Stimulated activated CD8-positive, alpha-beta memory T cell treated with anti-CD3 and anti-CD28 coated beads, Interleukin-4, amount 100 ng/mL, for 48 hours (primary cell): ENCODE measurements around the gene PDCD4.
"Not testable (repeated sequence)": the region's sequence is repeated elsewhere in the genome, so short reads cannot be mapped to it uniquely, and the experiment has no call there.

Experiments
- DNase-seq: peaks from one replicate; pipeline ENCODE4 v3.0.0-alpha.2; 2020

PDCD4 gene

GRCh38 chr10:110887560-110887959 is 15.8 kb downstream of the PDCD4 start:
- no peak for DNase-seq

- DNase-seq: no peak
Observed at GRCh38 chr10:110892602-110893288, 21.0 kb downstream of the PDCD4 start.

- no peak for DNase-seq
Observed at GRCh38 chr10:110893559-110894179, 21.9 kb downstream of the PDCD4 start.

DNA sequence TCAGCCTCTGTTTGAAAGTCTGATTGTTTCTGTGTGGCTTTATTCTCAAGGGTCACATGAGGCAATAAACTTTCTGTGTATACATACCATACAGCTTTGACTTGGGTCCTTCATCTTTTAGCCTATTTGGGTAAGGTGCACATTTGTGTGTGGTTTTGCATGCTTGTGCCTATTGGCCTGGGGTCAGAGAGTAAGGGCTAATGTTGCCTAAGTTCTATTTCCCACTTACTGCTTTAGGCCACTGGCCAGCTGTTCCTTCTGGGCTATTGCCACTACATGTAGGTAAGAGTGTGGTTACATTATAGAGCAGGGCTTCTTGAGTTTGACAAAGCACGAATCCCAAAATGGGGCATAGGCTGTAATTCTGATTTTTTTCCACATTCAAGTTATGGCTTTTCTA is 25.5 kb downstream of the PDCD4 start:
- DNase-seq: no peak

GRCh38 chr10:110898391-110898790 is 26.7 kb downstream of the PDCD4 start:
- no peak for DNase-seq

DNA sequence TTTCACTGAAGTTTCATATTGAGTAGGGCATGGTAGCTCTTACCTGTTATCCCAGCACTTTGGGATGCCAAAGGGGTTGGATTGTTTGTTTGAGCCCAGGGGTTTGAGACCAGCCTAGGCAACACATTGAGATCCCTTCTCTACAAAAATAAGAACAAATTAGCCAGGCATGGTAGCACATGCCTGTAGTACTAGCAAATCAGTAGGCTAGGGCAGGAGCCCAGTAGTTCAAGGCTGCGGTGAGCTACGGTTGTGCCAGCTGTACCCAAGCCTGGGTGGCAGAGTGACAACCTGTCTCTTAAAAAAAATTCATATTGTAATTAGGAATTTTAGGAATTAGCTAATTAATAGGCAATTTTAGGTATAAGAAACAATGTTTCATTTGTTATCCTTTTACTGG is 29.3 kb downstream of the PDCD4 start:
- no peak for DNase-seq

DNA sequence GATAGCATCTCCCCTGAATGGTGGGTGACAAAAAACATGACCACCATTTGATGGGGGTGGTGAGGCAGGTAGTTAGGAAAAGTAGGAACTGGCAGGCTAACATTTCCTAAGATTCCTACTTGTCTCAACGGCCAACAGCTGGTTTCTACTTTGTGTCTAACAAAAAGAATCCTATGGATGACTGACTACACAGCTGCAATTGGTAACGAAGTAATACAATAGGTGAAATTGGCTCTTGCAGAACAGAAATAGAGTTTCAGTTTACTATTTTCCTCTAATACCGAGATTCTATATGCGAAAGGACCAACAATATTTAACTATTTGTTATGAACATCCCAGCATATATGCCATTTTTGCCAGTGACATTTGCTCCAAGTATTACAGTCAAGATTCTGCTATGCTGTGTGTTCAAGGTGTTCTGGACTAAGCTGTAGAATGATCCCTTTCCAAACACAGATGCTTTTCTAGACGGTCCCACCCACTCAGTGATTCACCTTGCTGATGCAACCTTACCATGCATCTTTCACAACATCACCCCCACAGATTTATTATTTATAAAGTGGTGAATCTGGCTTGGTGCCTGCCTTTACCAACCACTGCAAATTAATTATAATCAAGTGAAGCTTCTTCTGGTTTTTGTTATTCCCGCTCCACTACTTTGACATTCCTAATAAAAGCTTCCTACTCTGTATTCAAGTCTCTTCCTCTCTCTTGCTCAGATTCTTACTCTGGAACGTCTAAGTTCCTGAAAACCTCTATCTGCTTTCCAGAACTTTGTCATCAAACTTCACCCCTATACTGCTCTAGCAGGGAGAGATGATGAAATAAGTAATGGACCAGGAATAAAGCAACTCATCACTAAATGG is 30.5 kb downstream of the PDCD4 start:
- peak; percentile 59 for DNase-seq

GRCh38 chr10:110903280-110904278 is 31.9 kb downstream of the PDCD4 start:
- no peak for DNase-seq

DNA sequence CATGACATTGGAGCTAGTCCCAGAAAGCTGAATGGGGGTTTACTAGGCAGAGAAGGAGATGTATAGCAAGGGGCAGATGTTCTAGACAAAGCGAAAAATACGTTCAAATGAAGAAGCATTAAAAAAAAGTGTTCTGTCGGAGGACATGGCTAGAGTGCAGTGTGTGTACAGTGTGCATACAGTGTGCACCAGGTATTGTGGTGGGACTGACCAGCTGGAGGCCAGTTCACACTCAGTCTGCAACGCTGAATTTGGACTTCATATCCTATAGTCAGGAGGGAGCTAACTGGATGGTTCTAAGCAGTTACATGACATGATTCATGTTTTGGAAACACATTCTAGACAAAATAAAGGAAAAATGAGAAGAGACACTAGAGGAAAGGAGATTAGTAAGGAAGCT is 38.4 kb downstream of the PDCD4 start:
- DNase-seq: no peak

DNA sequence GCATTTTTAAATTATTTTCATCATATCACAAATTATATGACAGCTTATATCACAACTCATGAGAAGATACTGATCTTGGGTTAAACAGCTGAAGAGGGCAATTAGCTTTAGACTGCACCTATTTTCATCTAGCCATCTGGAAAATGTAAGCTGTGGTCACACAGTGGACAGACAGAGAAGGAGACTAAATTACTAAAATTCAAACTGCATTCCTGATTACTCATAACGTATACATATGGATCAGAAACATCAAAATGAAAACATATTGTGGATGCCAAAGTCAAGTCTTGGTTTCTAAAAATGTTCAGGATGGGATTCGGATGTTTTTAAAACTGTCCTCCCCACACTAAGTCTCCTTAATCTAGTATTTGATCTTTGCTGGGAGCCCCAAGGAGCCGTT is 40.6 kb downstream of the PDCD4 start:
- no peak for DNase-seq

GRCh38 chr10:110914431-110914830 is 42.7 kb downstream of the PDCD4 start:
- DNase-seq: no peak

- DNase-seq: no peak
Observed at GRCh38 chr10:110915035-110915434, 43.3 kb downstream of the PDCD4 start.

- not testable (repeated sequence) for DNase-seq
Observed at GRCh38 chr10:110915600-110915999, 43.9 kb downstream of the PDCD4 start.

DNA sequence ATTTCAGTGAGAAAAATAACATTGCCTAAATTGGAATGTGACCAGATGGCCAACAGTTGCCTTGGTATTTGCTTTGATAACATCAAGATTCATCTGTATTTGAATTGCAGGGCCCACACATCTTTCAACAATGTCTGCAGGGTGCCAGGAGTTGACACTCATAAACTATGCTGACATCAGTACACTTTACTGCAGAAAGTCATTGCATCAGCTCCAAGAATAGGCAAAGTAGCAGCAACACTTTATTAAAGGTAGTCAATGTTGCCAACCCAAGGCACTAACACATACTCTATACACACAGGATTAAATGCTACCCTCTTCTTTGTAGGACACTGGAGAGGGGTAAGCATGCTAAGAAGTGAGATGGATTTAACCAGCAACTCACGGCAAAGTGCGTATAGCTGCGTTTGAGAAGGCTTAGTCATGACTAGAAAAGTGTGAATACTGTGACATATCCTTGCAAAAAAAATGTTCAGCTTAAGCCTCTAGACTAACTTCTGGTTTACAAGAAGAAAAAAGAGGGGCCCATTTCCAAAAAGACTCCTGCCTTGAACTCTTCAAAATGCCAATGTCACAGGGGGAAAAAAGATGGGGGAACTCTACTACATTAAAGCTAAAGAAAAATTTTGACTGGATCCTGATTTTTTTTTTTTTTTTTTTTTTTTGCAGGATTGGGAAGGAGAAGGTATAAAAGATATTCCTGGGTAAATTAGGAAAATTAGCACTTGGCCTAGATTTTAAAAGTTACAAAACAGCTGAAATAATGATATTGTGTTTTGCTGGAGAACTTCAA is 45.0 kb downstream of the PDCD4 start:
- no peak for DNase-seq

GRCh38 chr10:110918269-110918642 is 46.5 kb downstream of the PDCD4 start:
- peak; percentile 93 for DNase-seq

GRCh38 chr10:110918643-110919348 is 47.1 kb downstream of the PDCD4 start, which contains the start of gene BBIP1:
TSS of gene BBIP1 (minus strand) at chr10:110919180. CDS start at chr10:110918157, 1,023 bp downstream.
- no peak for DNase-seq

- peak; percentile 97 for DNase-seq
Observed at GRCh38 chr10:110919349-110919931, 47.7 kb downstream of the PDCD4 start, which contains the start of gene SHOC2. TSS of gene SHOC2 (plus strand) at chr10:110919604. CDS start at chr10:110964359, 44,755 bp downstream.

DNA sequence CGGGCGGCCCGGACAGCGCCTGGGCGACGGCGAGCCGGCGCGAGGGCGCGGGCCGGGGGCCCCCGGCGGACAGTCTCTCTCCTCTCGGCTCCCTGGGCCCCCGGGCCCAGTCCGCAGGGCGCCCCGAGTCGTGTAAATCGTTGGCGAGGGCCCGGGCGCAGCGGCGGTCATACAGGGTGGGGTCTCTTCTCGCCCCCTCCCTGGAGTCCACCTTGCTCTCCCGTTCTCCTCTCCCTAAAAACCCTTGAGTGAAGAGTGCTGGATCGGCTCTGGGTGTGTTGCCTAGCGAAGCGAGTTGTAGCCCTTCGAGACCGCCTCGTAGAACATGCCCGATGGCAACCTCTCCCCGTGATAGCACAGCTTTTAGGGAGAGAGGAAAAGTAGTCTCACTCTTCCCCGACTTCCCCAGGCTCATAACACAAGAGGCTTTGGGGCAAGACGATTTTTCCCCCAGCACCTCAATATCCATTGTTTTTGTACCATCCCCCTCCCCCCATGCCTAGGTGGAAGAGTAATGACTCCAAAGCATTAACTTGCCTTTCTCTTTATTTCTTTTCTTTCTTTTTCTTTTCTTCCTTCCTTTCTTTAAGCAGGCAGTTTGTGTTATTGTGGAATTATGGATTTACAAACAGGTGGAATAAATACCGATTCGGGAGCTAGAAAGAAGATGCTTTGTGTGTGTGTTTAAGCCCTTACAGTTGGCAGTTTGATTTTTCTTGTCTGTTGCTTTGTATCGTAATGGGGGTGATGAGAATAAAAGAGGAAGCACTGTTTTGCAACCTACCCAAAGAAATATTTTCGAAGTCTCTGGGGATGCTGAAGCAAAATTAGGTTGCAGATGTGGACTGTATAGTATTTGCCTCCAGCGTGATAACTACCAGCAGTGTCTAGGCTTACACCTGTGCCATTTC is 48.5 kb downstream of the PDCD4 start:
- DNase-seq: peak; percentile 39

- DNase-seq: no peak
Observed at GRCh38 chr10:110923856-110924493, 52.2 kb downstream of the PDCD4 start.
